HEK293T (cell line): ENCODE measurements around the gene UBTFL1.
"Not testable (repeated sequence)": the region's sequence is repeated elsewhere in the genome, so short reads cannot be mapped to it uniquely, and the experiment has no call there.

Source experiments
- ARNT ChIP-seq: fragments of 450-650 bp; IDR thresholded peaks from 2 replicates; pipeline ENCODE4 v1.6.1; 2017; ENCODE audit warnings: mild to moderate bottlenecking
- BHLHE40 ChIP-seq: fragments of 450-650 bp; IDR thresholded peaks from 2 replicates; pipeline ENCODE4 v1.6.1; 2016; ENCODE audit warnings: mild to moderate bottlenecking, moderate library complexity, borderline replicate concordance
- ELF4 ChIP-seq: fragments of 450-650 bp; IDR thresholded peaks from 2 replicates; pipeline ENCODE4 v1.6.1; 2017; ENCODE audit warnings: antibody characterized with exemption
- FOXA1 ChIP-seq: fragments of 450-650 bp; IDR thresholded peaks from 2 replicates; pipeline ENCODE4 v1.6.1; 2016; ENCODE audit warnings: mild to moderate bottlenecking
- FOXK2 ChIP-seq: fragments of 450-650 bp; IDR thresholded peaks from 2 replicates; pipeline ENCODE4 v1.6.1; 2016; ENCODE audit warnings: mild to moderate bottlenecking
- FOXM1 ChIP-seq: fragments of 450-650 bp; IDR thresholded peaks from 2 replicates; pipeline ENCODE4 v1.6.1; 2017; ENCODE audit warnings: mild to moderate bottlenecking, borderline replicate concordance
- HDGF ChIP-seq: fragments of 450-650 bp; IDR thresholded peaks from 2 replicates; pipeline ENCODE4 v1.6.1; 2017; ENCODE audit warnings: antibody characterized with exemption, borderline replicate concordance
- LEF1 ChIP-seq: fragments of 450-650 bp; IDR thresholded peaks from 2 replicates; pipeline ENCODE4 v1.6.1; 2017; ENCODE audit warnings: mild to moderate bottlenecking, borderline replicate concordance
- PKNOX1 ChIP-seq: fragments of 450-650 bp; IDR thresholded peaks from 2 replicates; pipeline ENCODE4 v1.6.1; 2016
- SP1 ChIP-seq: fragments of 450-650 bp; IDR thresholded peaks from 2 replicates; pipeline ENCODE4 v1.6.1; 2017
- SUZ12 ChIP-seq: fragments of 450-650 bp; IDR thresholded peaks from 2 replicates; pipeline ENCODE4 v1.6.1; 2016; ENCODE audit warnings: mild to moderate bottlenecking
- TARDBP ChIP-seq: fragments of 450-650 bp; IDR thresholded peaks from 2 replicates; pipeline ENCODE4 v1.6.1; 2016

- not testable (repeated sequence) for TF ChIP-seq FOXM1, PKNOX1, TARDBP, ARNT, SUZ12, ELF4, BHLHE40, LEF1, FOXK2, SP1, FOXA1, HDGF
Observed at GRCh38 chr11:90051591-90052209, 34.0 kb upstream of the UBTFL1 start.
